Erythroblast (primary cell): ENCODE measurements around the gene CFAP90.

Source experiments
- GATA1 ChIP-seq: IDR thresholded peaks from 2 replicates; pipeline ENCODE4 v1.6.1; 2011; ENCODE audit warnings: low read depth, mild to moderate bottlenecking, control low read depth, low read length, moderate library complexity
- POLR2A ChIP-seq: IDR thresholded peaks from 2 replicates; pipeline ENCODE4 v1.6.1; 2011; ENCODE audit warnings: mild to moderate bottlenecking, low read length

- no peak for TF ChIP-seq GATA1
- TF ChIP-seq POLR2A = no peak
Measured at GRCh38 chr5:7849681-7850394, 1.1 kb downstream of the CFAP90 start.
